T47D (cell line): ENCODE data around the gene SLA2.
"Not testable (repeated sequence)": the region's sequence is repeated elsewhere in the genome, so short reads cannot be mapped to it uniquely, and the experiment has no call there.

Source experiments
- DNase-seq, 2 experiments: peaks; one replicate each; pipeline versions ENCODE4 v3.0.0 to v3.0.0-alpha.2; 2011 to 2012; ENCODE audit warnings: low read depth in 1 of 2, low spot score in 1 of 2
- JUND ChIP-seq: IDR thresholded peaks from 2 replicates; pipeline ENCODE4 v1.6.1; 2012; ENCODE audit warnings: low read depth
- in situ Hi-C: cut with HindIII; loops from 2 replicates; pipeline ENCODE4 v1.10.0; 2016; ENCODE audit warnings: low sequenced_read_pairs, low pct_unique_long_range_greater_than_20kb

SLA2 gene

GRCh38 chr20:36666181-36666740 is 20.3 kb upstream of the SLA2 start:
- in situ Hi-C loops: no loop called here
- peak in 1 of 2 experiments; percentile 63 for DNase-seq
- no peak for TF ChIP-seq JUND

GRCh38 chr20:36663031-36663430 is 17.0 kb upstream of the SLA2 start:
- DNase-seq: no peak
- TF ChIP-seq JUND: no peak
- in situ Hi-C loops: no loop called here

- TF ChIP-seq JUND: no peak
- DNase-seq: no peak
- in situ Hi-C loops: no loop called here
Measured at GRCh38 chr20:36658300-36658699, 12.3 kb upstream of the SLA2 start.

GRCh38 chr20:36656733-36657132 is 10.7 kb upstream of the SLA2 start:
- in situ Hi-C loops: no loop called here
- DNase-seq: no peak
- no peak for TF ChIP-seq JUND

GRCh38 chr20:36655004-36655403 is 9.0 kb upstream of the SLA2 start:
- DNase-seq: no peak
- in situ Hi-C loops: no loop called here
- no peak for TF ChIP-seq JUND

GRCh38 chr20:36654506-36654905 is 8.5 kb upstream of the SLA2 start:
- in situ Hi-C loops: no loop called here
- DNase-seq: no peak
- TF ChIP-seq JUND: no peak

- in situ Hi-C loops: no loop called here
- TF ChIP-seq JUND: no peak
- DNase-seq: no peak
Measured at GRCh38 chr20:36653456-36653855, 7.5 kb upstream of the SLA2 start.

- in situ Hi-C loops: no loop called here
- TF ChIP-seq JUND: no peak
- no peak for DNase-seq
Measured at GRCh38 chr20:36647196-36648121, 1.5 kb upstream of the SLA2 start.

- no peak for DNase-seq
- TF ChIP-seq JUND: no peak
- in situ Hi-C loops: no loop called here
Measured at GRCh38 chr20:36646678-36647077, 682 bp upstream of the SLA2 start.

GRCh38 chr20:36645353-36645752 is 643 bp downstream of the SLA2 start:
- DNase-seq: no peak
- TF ChIP-seq JUND: no peak

GRCh38 chr20:36644706-36645095 is 1.3 kb downstream of the SLA2 start:
- TF ChIP-seq JUND: no peak
- in situ Hi-C loops: no loop called here
- no peak for DNase-seq

More at GRCh38 chr20:36645353-36645752, 643 bp downstream of the SLA2 start:
- in situ Hi-C loops: no loop called here

GRCh38 chr20:36644032-36644705 is 1.8 kb downstream of the SLA2 start:
- no peak for DNase-seq
- no peak for TF ChIP-seq JUND
- in situ Hi-C loops: no loop called here

GRCh38 chr20:36642136-36642535 is 3.9 kb downstream of the SLA2 start:
- DNase-seq: no peak
- no peak for TF ChIP-seq JUND
- in situ Hi-C loops: no loop called here

- no peak for TF ChIP-seq JUND
- in situ Hi-C loops: no loop called here
- DNase-seq: no peak
Measured at GRCh38 chr20:36641506-36641843, 4.5 kb downstream of the SLA2 start.

GRCh38 chr20:36638876-36639400 is 7.1 kb downstream of the SLA2 start:
- DNase-seq, in situ Hi-C loops: not testable (repeated sequence)
